H9 (cell line): Measurements from ENCODE around the gene LMX1A. TPM values are rescaled to one million over a fixed set of nuclear protein-coding genes. Genes with fewer than 3 reads are reported as not detected.

ENCODE experiments used
- DNase-seq: peaks from one replicate; pipeline ENCODE4 v3.0.0-alpha.2; 2017
- H2AFZ ChIP-seq: one replicate; pipeline ENCODE4 v1.6.1; 2013; ENCODE audit warnings: mild to moderate bottlenecking, low read length, control low read depth, moderate library complexity
- H2AK5ac ChIP-seq: 2 replicates; pipeline ENCODE4 v1.6.1; 2013; ENCODE audit warnings: low read length, control low read depth, mixed read lengths; ENCODE audit not compliant: insufficient read length
- H2BK120ac ChIP-seq: one replicate; pipeline ENCODE4 v1.6.1; 2013; ENCODE audit warnings: low read depth, mild to moderate bottlenecking, low read length, control low read depth, inconsistent platforms; ENCODE audit not compliant: poor library complexity, severe bottlenecking
- H2BK12ac ChIP-seq: 2 replicates; pipeline ENCODE4 v1.6.1; 2013; ENCODE audit warnings: low read length, control low read depth, mixed read lengths, low read depth; ENCODE audit not compliant: insufficient read length
- H2BK15ac ChIP-seq: 2 replicates; pipeline ENCODE4 v1.6.1; 2013; ENCODE audit warnings: low read depth, low read length, control low read depth
- H2BK20ac ChIP-seq: one replicate; pipeline ENCODE4 v1.6.1; 2013; ENCODE audit warnings: low read depth, mild to moderate bottlenecking, low read length, control low read depth, inconsistent platforms; ENCODE audit not compliant: poor library complexity, severe bottlenecking
- H2BK5ac ChIP-seq: 2 replicates; pipeline ENCODE4 v1.6.1; 2013; ENCODE audit warnings: low read length, control low read depth, mixed read lengths; ENCODE audit not compliant: insufficient read length
- H3K14ac ChIP-seq: 2 replicates; pipeline ENCODE4 v1.6.1; 2013; ENCODE audit warnings: low read length, control low read depth; ENCODE audit not compliant: insufficient read depth
- H3K18ac ChIP-seq: 2 replicates; pipeline ENCODE4 v1.6.1; 2013; ENCODE audit warnings: low read depth, mild to moderate bottlenecking, mixed read lengths, low read length, control low read depth; ENCODE audit not compliant: insufficient read length
- H3K23ac ChIP-seq: 2 replicates; pipeline ENCODE4 v1.6.1; 2013; ENCODE audit warnings: low read length, control low read depth, mixed read lengths, low read depth; ENCODE audit not compliant: insufficient read length
- H3K23me2 ChIP-seq: 2 replicates; pipeline ENCODE4 v1.6.1; 2013; ENCODE audit warnings: low read depth, mild to moderate bottlenecking, mixed read lengths, low read length, control low read depth; ENCODE audit not compliant: insufficient read length, poor library complexity, severe bottlenecking
- H3K27ac ChIP-seq: 2 replicates; pipeline ENCODE4 v1.5.1; 2013; ENCODE audit warnings: low read length, control low read depth, mixed read lengths, low read depth; ENCODE audit not compliant: insufficient read length
- H3K27me3 ChIP-seq: 2 replicates; pipeline ENCODE4 v1.6.1; 2013; ENCODE audit warnings: low read length, control low read depth, inconsistent platforms; ENCODE audit not compliant: insufficient read depth
- H3K4ac ChIP-seq: 2 replicates; pipeline ENCODE4 v1.6.1; 2013; ENCODE audit warnings: low read depth, mild to moderate bottlenecking, control low read depth, inconsistent platforms, low read length, moderate library complexity
- H3K4me1 ChIP-seq: 2 replicates; pipeline ENCODE4 v1.6.1; 2013; ENCODE audit warnings: low read length, control low read depth, inconsistent platforms; ENCODE audit not compliant: insufficient read depth
- H3K4me2 ChIP-seq: 2 replicates; pipeline ENCODE4 v1.6.1; 2013; ENCODE audit warnings: low read length, control low read depth, mixed read lengths; ENCODE audit not compliant: insufficient read length, insufficient read depth
- H3K56ac ChIP-seq: 2 replicates; pipeline ENCODE4 v1.6.1; 2013; ENCODE audit warnings: low read depth, mild to moderate bottlenecking, mixed read lengths, low read length, control low read depth; ENCODE audit not compliant: insufficient read length
- H3K79me1 ChIP-seq: 2 replicates; pipeline ENCODE4 v1.6.1; 2013; ENCODE audit warnings: low read depth, mild to moderate bottlenecking, moderate library complexity, low read length, control low read depth, inconsistent platforms; ENCODE audit not compliant: insufficient read depth, poor library complexity, severe bottlenecking
- H3K79me2 ChIP-seq: 2 replicates; pipeline ENCODE4 v1.6.1; 2013; ENCODE audit warnings: low read length, control low read depth, inconsistent platforms; ENCODE audit not compliant: insufficient read depth
- H3K9ac ChIP-seq: 2 replicates; pipeline ENCODE4 v1.6.1; 2013; ENCODE audit warnings: low read length, control low read depth, mixed read lengths; ENCODE audit not compliant: insufficient read length; ENCODE audit errors: extremely low read depth
- H3K9me3 ChIP-seq: one replicate; pipeline ENCODE4 v1.6.1; 2013; ENCODE audit warnings: low read depth, low read length, inconsistent platforms; ENCODE audit not compliant: control insufficient read depth
- H3T11ph ChIP-seq: one replicate; pipeline ENCODE4 v1.6.1; 2013; ENCODE audit warnings: mild to moderate bottlenecking, low read length, control low read depth, inconsistent platforms
- H4K20me1 ChIP-seq: one replicate; pipeline ENCODE4 v1.6.1; 2013; ENCODE audit not compliant: control insufficient read depth, insufficient read length, insufficient read depth
- H4K5ac ChIP-seq: 2 replicates; pipeline ENCODE4 v1.6.1; 2013; ENCODE audit warnings: low read depth, mild to moderate bottlenecking, mixed read lengths, low read length, control low read depth; ENCODE audit not compliant: insufficient read length
- H4K8ac ChIP-seq: replicated peaks from 2 replicates; pipeline ENCODE4 v1.6.1; 2013; ENCODE audit warnings: low read length, control low read depth, mixed read lengths, low read depth; ENCODE audit not compliant: insufficient read length
- H4K91ac ChIP-seq: 2 replicates; pipeline ENCODE4 v1.6.1; 2013; ENCODE audit warnings: low read depth, mild to moderate bottlenecking, moderate library complexity, mixed read lengths, low read length, control low read depth; ENCODE audit not compliant: insufficient read length
- H3K27ac Mint-ChIP-seq, 3 experiments: 2 replicates in 2 of 3; 3 replicates in 1 of 3; pipeline ENCODE4 v1.8.0; 2020 to 2021; ENCODE audit warnings: mixed read lengths in 3 of 3, mild to moderate bottlenecking in 1 of 3, moderate library complexity in 1 of 3
- H3K27me3 Mint-ChIP-seq: 2 replicates; pipeline ENCODE4 v1.8.0; 2021; ENCODE audit warnings: low read depth, mild to moderate bottlenecking, moderate library complexity, mixed read lengths
- H3K36me3 Mint-ChIP-seq, 3 experiments: 2 replicates in 2 of 3; 3 replicates in 1 of 3; pipeline ENCODE4 v1.8.0; 2020 to 2021; ENCODE audit warnings: low read depth in 3 of 3, mixed read lengths in 3 of 3; ENCODE audit not compliant: insufficient read depth in 1 of 3
- H3K4me1 Mint-ChIP-seq, 2 experiments: 2 replicates each; pipeline ENCODE4 v1.8.0; 2020; ENCODE audit warnings: mixed read lengths in 2 of 2
- H3K4me3 Mint-ChIP-seq, 2 experiments: 2 replicates in 1 of 2; 3 replicates in 1 of 2; pipeline ENCODE4 v1.8.0; 2020 to 2021; ENCODE audit warnings: mild to moderate bottlenecking in 2 of 2, mixed read lengths in 2 of 2, moderate library complexity in 1 of 2
- H3K9me3 Mint-ChIP-seq, 2 experiments: 2 replicates in 1 of 2; 3 replicates in 1 of 2; pipeline ENCODE4 v1.8.0; 2020; ENCODE audit warnings: mild to moderate bottlenecking in 2 of 2, mixed read lengths in 2 of 2, moderate library complexity in 1 of 2
- WGBS: extraction: QIAGEN DNeasy Blood & Tissue Kit; methylation state at CpG from one replicate; pipeline ENCODE4 v1.1.7; 2013; ENCODE audit warnings: missing lambda C conversion rate, low lambda C conversion rate, mixed read lengths; ENCODE audit not compliant: insufficient read length; ENCODE audit errors: extremely low coverage; 5-methylcytosine and 5-hydroxymethylcytosine counted together
- total RNA-seq: library from RNA; stranded (reverse); gene quantifications from 2 replicates; pipeline ENCODE4 v1.2.1, GENCODE V29; 2021
- TF ChIP-seq, protein P1 (sequence below): fragments of 200-600 bp; sonication (generic); conservative IDR thresholded peaks from 3 replicates; pipeline ENCODE4 v1.8.0; 2021; ENCODE audit warnings: antibody characterized with exemption, mild to moderate bottlenecking

LMX1A gene
- total RNA-seq, 1 experiment from 2014 or later = not detected

GRCh38 chr1:165254376-165254775 is 102.1 kb downstream of the LMX1A start:
- H3T11ph ChIP-seq = no peak overlapping the region
- Mint-ChIP-seq H3K9me3 (no peaks in the 10 kb centered on the region), H3K4me1 (peaks cover 22 to 30% of the 10 kb centered on the region in 2 experiments), H3K27ac (no peak overlapping the region), H3K27me3 (peaks cover 38% of the 10 kb centered on the region), H3K4me3 (no peak overlapping the region), H3K36me3 (no peaks in the 10 kb centered on the region; a peak in 1 of 7 replicates)
- no peak overlapping the region for H3K4me2 ChIP-seq
- H3K27me3 ChIP-seq = no peaks in the 10 kb centered on the region; the same call in 1 of the 2 replicates
- no peak overlapping the region for H2BK15ac ChIP-seq
- no peak overlapping the region for H2BK5ac ChIP-seq
- H3K9ac ChIP-seq = no peak overlapping the region
- H4K91ac ChIP-seq = no peak overlapping the region
- no peaks in the 10 kb centered on the region for H4K20me1 ChIP-seq
- no peaks in the 10 kb centered on the region for H3K4me1 ChIP-seq
- no peak overlapping the region for H3K27ac ChIP-seq
- H3K23ac ChIP-seq = no peak overlapping the region
- no peak overlapping the region for H3K18ac ChIP-seq
- no peak overlapping the region for H2BK120ac ChIP-seq
- no peak overlapping the region for H3K4ac ChIP-seq
- TF ChIP-seq, protein P1, sequence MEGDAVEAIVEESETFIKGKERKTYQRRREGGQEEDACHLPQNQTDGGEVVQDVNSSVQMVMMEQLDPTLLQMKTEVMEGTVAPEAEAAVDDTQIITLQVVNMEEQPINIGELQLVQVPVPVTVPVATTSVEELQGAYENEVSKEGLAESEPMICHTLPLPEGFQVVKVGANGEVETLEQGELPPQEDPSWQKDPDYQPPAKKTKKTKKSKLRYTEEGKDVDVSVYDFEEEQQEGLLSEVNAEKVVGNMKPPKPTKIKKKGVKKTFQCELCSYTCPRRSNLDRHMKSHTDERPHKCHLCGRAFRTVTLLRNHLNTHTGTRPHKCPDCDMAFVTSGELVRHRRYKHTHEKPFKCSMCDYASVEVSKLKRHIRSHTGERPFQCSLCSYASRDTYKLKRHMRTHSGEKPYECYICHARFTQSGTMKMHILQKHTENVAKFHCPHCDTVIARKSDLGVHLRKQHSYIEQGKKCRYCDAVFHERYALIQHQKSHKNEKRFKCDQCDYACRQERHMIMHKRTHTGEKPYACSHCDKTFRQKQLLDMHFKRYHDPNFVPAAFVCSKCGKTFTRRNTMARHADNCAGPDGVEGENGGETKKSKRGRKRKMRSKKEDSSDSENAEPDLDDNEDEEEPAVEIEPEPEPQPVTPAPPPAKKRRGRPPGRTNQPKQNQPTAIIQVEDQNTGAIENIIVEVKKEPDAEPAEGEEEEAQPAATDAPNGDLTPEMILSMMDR = no peak
- H3K79me1 ChIP-seq = no peaks in the 10 kb centered on the region
- H3K23me2 ChIP-seq = no peaks in the 10 kb centered on the region
- H2AFZ ChIP-seq = no peak overlapping the region
- H2BK12ac ChIP-seq = no peak overlapping the region
- no CpG with 5 or more reads among the region's 4 CpGs for WGBS
- H4K8ac ChIP-seq = no peak overlapping the region
- H4K5ac ChIP-seq = no peak overlapping the region
- H3K56ac ChIP-seq = no peak overlapping the region
- no peak for DNase-seq
- no peak overlapping the region for H3K14ac ChIP-seq
- no peaks in the 10 kb centered on the region for H3K9me3 ChIP-seq
- H2BK20ac ChIP-seq = no peak overlapping the region
- no peak overlapping the region for H2AK5ac ChIP-seq
- H3K79me2 ChIP-seq = no peaks in the 10 kb centered on the region
